Kidney (tissue), 14 donors: Measurements from ENCODE around the gene TNK2. TPM values are rescaled to one million over a fixed set of nuclear protein-coding genes. Genes with fewer than 3 reads are reported as not detected.
"Not testable (repeated sequence)": the region's sequence is repeated elsewhere in the genome, so short reads cannot be mapped to it uniquely, and the experiment has no call there.

Source experiments
- DNase-seq, 5 donors: peaks; one replicate each; pipeline ENCODE4 v3.0.0-alpha.2; 2013 to 2020
- FAIRE-seq: peaks from 2 replicates; lab custom pipeline; 2012; peaks lifted over from hg19 to GRCh38; lab: Jason Lieb, UNC
- H3K27ac ChIP-seq, 2 donors: one replicate each; pipeline ENCODE4 v1.7.0; 2013; ENCODE audit warnings: low read depth in 2 of 2, low read length in 2 of 2, inconsistent platforms in 1 of 2
- H3K27me3 ChIP-seq: one replicate; pipeline ENCODE4 v1.7.1; 2013; ENCODE audit warnings: low read length, inconsistent platforms; ENCODE audit not compliant: control insufficient read depth, insufficient read depth
- H3K36me3 ChIP-seq, 3 donors: one replicate each; pipeline versions ENCODE4 v1.7.0 to v1.7.1; 2013; ENCODE audit warnings: low read length in 3 of 3, control low read depth in 1 of 3, inconsistent platforms in 1 of 3; ENCODE audit not compliant: insufficient read depth in 3 of 3, control insufficient read depth in 2 of 3
- H3K4me1 ChIP-seq, 3 donors: one replicate each; pipeline versions ENCODE4 v1.7.0 to v1.7.1; 2013; ENCODE audit warnings: low read length in 3 of 3, inconsistent platforms in 1 of 3, low read depth in 1 of 3; ENCODE audit not compliant: control insufficient read depth in 2 of 3, insufficient read depth in 2 of 3
- H3K4me3 ChIP-seq, 3 donors: one replicate each; pipeline versions ENCODE4 v1.7.0 to v1.8.1; 2013; ENCODE audit warnings: low read length in 3 of 3, control low read depth in 1 of 3, inconsistent platforms in 1 of 3
- H3K9ac ChIP-seq, 3 donors: one replicate each; pipeline versions ENCODE4 v1.7.0 to v1.7.1; 2013; ENCODE audit warnings: low read length in 3 of 3, control low read depth in 1 of 3, inconsistent platforms in 1 of 3
- H3K9me3 ChIP-seq, 3 donors: one replicate each; pipeline versions ENCODE4 v1.7.0 to v1.7.1; 2013; ENCODE audit warnings: low read length in 3 of 3, control low read depth in 1 of 3, inconsistent platforms in 1 of 3; ENCODE audit not compliant: control insufficient read depth in 2 of 3, insufficient read depth in 1 of 3
- intact Hi-C: fragments of 100-400 bp; cut with DNase I; formaldehyde crosslinking; loops from one replicate; pipeline ENCODE4 v1.11.1; 2022
- polyA plus RNA-seq: library from polyadenylated mRNA; stranded (reverse); fragments of 350-450 nt; fragmentation: Illumina TruSeq; extraction: RNeasy Lipid Tissue Mini Kit (QIAGEN cat#74804); gene quantifications from one replicate; pipeline ENCODE4 v1.2.3, GENCODE V29; 2014; ENCODE audit warnings: low read depth, low replicate concordance; ENCODE audit not compliant: insufficient read depth
- total RNA-seq: library from RNA; stranded (reverse); fragmentation: NEBNext Ultra II Directional; extraction: Animal tissue kit (Norgen Biotek cat#: 25700); gene quantifications from one replicate; pipeline ENCODE4 v1.2.1, GENCODE V29; 2021
- TF ChIP-seq, protein P1 (sequence below): IDR thresholded peaks from 3 replicates; pipeline ENCODE4 v1.5.1; 2012; ENCODE audit warnings: mild to moderate bottlenecking, moderate library complexity, borderline replicate concordance; ENCODE audit not compliant: insufficient read depth; ENCODE audit errors: extremely low read depth
- donor health status: control.
- donor health status: control.
- donor health status: control.
- donor health status: control.
- donor health status: control.
- donor health status: DM: yes; HTN: yes; CAD: no.
- donor health status: Normal renal cell carcinoma (clear cell type).

TNK2 gene
- total and polyA plus RNA-seq, 2 donors from 2014 or later = 14.7 to 42.5 TPM

DNA sequence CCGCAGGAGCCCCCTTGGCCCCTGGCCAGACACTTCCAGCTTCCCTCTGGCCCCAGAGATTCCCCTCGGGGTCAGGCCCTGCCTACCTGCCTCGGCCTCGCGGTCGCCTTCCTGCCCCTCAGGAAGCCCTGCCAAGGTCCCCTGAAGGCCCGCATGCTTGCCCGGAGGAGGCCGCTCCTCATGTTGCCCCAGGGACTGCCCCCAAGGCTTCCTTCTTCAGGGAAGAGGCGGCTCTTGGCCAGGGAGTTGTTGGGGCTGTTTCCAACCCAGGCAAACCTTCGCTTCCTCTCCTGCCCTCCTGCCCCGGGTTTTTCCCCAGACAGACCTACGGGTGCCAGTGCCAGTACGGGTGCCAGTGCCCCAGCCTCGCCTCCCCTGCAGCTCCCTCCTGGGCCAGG is 83.2 kb downstream of the TNK2 start:
- no peak for FAIRE-seq

DNA sequence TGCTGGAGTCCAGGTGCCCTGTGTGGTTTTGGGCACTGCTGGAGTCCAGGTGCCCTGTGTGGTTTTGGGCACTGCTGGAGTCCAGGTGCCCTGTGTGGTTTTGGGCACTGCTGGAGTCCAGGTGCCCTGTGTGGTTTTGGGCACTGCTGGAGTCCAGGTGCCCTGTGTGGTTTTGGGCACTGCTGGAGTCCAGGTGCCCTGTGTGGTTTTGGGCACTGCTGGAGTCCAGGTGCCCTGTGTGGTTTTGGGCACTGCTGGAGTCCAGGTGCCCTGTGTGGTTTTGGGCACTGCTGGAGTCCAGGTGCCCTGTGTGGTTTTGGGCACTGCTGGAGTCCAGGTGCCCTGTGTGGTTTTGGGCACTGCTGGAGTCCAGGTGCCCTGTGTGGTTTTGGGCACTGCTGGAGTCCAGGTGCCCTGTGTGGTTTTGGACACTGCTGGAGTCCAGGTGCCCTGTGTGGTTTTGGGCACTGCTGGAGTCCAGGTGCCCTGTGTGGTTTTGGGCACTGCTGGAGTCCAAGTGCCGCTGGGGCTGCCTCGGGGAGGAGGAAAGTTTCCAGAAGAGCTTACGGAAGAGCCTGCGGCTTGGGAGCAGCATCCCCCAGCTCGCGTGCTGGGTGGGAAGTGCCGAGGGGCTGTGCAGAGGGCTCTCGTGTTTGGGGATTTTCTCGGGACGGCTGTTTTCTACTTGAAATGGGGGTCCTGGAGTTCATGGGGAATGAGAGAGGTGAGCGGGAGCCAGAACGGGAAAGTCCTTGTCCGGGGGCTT is 83.7 kb downstream of the TNK2 start:
- H3K27ac ChIP-seq, FAIRE-seq, H3K9me3 ChIP-seq, H3K9ac ChIP-seq, DNase-seq, intact Hi-C loops, H3K4me1 ChIP-seq, H3K36me3 ChIP-seq, H3K4me3 ChIP-seq, H3K27me3 ChIP-seq: not testable (repeated sequence)

More for the DNA sequence above, 83.2 kb downstream of the TNK2 start:
- peak in 1 of 5 donors; percentile 65 for DNase-seq
- Histone ChIP-seq H3K4me3 (no peak overlapping the region), H3K36me3 (no peaks in the 10 kb centered on the region), H3K9ac (no peak overlapping the region), H3K4me1 (no peaks in the 10 kb centered on the region), H3K27me3 (no peaks in the 10 kb centered on the region), H3K9me3 (no peaks in the 10 kb centered on the region), H3K27ac (no peak overlapping the region)
- intact Hi-C loops = no loop called here
- TF ChIP-seq, protein P1, sequence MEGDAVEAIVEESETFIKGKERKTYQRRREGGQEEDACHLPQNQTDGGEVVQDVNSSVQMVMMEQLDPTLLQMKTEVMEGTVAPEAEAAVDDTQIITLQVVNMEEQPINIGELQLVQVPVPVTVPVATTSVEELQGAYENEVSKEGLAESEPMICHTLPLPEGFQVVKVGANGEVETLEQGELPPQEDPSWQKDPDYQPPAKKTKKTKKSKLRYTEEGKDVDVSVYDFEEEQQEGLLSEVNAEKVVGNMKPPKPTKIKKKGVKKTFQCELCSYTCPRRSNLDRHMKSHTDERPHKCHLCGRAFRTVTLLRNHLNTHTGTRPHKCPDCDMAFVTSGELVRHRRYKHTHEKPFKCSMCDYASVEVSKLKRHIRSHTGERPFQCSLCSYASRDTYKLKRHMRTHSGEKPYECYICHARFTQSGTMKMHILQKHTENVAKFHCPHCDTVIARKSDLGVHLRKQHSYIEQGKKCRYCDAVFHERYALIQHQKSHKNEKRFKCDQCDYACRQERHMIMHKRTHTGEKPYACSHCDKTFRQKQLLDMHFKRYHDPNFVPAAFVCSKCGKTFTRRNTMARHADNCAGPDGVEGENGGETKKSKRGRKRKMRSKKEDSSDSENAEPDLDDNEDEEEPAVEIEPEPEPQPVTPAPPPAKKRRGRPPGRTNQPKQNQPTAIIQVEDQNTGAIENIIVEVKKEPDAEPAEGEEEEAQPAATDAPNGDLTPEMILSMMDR = no peak

DNA sequence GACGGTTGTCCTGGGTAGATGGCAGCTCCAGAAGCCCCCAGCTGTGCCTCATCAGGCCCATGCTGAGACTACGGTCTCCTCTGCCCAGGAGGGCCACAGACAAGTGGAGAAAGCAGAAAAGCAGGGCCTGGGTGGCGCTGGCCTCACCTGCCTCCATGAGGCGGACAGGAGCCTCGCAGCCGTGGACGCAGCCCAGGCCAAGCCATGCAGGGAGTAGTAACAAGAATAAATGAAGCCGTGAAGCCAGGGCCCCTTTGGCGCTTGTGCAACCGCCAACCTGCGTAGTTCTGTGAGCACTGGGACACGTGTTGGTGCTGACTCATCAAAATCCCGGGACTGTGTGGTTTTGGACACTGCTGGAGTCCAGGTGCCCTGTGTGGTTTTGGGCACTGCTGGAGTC is 84.4 kb downstream of the TNK2 start:
- TF ChIP-seq, protein P1 = no peak
- Histone ChIP-seq H3K27ac (no peak overlapping the region), H3K36me3 (no peaks in the 10 kb centered on the region), H3K4me1 (no peaks in the 10 kb centered on the region), H3K9ac (no peak overlapping the region), H3K4me3 (no peak overlapping the region), H3K9me3 (no peaks in the 10 kb centered on the region), H3K27me3 (no peaks in the 10 kb centered on the region)
- FAIRE-seq (no peak), DNase-seq (peak in 1 of 5 donors; percentile 69)
- intact Hi-C loops = no loop called here

DNA sequence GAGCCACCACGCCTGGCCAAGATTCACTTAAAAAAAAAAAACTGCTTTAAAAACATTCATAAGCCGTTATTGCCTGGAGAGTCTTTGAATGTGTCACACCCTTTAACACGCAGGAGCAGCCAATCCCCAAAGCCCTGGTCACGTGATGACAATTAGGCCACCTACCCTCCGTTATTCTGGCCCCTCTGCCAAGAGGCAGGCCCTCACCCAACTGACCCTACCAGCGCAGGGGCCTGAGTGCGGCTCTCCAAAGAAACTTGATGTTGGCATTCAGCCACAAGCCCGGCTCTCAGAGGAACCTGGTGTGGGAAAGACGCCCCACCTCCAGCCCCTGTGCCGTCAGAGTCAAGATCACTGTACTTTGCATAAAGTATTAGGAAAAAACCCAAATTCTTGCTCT is 85.1 kb downstream of the TNK2 start:
- Histone ChIP-seq H3K4me1 (no peaks in the 10 kb centered on the region), H3K36me3 (no peaks in the 10 kb centered on the region), H3K9me3 (no peaks in the 10 kb centered on the region), H3K27me3 (no peaks in the 10 kb centered on the region), H3K27ac (no peak overlapping the region), H3K4me3 (no peak overlapping the region), H3K9ac (no peak overlapping the region)
- intact Hi-C loops = no loop called here
- FAIRE-seq (no peak), DNase-seq (peak in 1 of 5 donors; percentile 50)
- TF ChIP-seq, protein P1 = no peak
